GM19025 (cell line): ENCODE data around the gene LRRC7.

ENCODE experiments used
- ATAC-seq: cut with Tn5 transposase; IDR thresholded peaks from one replicate; pipeline ENCODE4 v1.9.1; 2021; ENCODE audit warnings: mild to moderate bottlenecking, low read depth, moderate library complexity; ENCODE audit not compliant: unreplicated experiment

Gene LRRC7

DNA sequence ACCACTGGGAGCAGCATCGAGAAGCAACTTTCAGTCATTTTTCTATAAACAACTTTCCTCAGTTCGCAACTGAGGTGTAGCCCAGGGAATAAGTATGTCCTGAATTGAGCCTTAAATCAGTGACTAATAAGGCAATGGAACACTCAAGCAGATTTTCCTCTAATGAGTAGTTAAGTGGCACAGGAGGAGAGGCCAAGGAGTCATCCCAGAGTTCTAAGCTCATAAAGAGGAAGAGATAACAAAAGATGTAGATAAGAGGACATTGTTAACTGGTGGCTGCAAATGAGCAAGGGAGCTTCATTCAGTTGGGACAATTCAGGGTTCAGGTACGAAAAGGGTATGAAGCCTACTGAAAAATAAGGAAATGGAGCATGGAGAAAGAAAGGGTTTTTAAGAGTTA, 573.2 kb downstream of the LRRC7 start:
- ATAC-seq = no peak

GRCh38 chr1:70142075-70142474, 574.4 kb downstream of the LRRC7 start:
- no peak for ATAC-seq

DNA sequence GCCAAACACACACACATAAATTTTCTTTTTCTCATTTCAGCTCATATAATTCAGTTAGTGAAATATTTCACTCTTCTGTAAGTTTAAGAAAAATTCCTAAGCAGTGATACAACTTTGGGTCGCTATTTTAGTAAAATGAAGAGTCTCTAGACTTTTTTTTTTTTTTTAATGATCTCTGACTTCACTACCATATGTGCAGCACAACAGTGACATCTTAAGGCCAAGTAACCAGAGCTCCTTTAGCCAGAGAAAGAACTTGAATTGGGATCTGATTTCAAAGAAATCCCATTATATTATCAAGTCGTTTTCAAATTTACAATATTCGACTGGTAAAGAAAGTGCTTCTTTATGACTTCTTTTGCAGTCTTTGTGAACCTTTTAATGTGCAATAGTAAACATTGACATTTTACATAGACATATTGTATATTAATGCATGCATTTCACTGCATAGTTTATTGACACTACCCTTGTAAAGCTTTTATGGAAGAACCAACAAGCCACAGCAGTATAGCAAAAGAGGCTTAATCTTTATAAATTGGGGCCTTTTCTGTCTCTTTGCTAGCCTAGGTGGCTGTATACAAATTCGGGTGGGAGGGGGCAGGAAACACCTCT, 575.4 kb downstream of the LRRC7 start:
- ATAC-seq = no peak

DNA sequence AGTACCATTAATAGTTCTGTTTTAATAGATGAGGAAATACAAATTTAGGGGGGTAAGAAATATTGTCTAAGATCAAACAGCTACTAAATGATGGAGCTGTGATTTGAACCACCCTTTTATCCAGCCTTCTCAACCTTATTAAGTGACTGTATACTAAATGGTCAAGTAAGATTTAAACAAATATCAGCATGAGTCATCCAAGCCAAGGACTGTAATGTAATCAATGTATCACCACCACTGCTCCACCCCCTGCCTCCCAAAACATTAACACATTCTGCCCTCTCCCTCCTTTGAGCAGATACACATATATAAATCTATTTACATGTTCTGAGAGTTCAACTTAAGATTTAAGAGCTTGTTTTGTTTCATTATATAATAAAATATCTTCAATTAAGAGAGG, 578.8 kb downstream of the LRRC7 start:
- ATAC-seq = no peak

- no peak for ATAC-seq
Observed at GRCh38 chr1:70150444-70150843, 582.7 kb downstream of the LRRC7 start.

GRCh38 chr1:70153739-70154138, 586.0 kb downstream of the LRRC7 start:
- no peak for ATAC-seq

- no peak for ATAC-seq
Observed at GRCh38 chr1:70156529-70157120, 588.9 kb downstream of the LRRC7 start.

DNA sequence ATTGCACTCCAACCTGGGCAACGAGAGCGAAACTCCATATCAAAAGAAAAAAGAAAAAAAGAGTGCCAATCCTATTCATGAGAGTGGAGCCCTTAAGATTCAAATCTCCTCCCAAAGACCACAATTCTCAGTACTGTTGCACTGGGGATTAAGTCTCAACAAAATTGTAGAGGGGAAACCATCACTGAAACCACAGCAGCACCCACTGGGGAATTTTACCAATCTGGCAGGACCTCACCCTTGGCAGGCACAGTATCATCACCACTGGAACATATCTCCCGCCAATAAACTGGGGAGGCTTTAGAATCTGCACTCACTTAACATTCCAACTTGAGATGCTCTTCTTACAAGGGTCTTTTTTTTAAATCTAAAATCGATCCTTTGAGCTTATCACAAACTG, 596.6 kb downstream of the LRRC7 start:
- ATAC-seq = no peak

- no peak for ATAC-seq
Observed at GRCh38 chr1:70168283-70168682, 600.6 kb downstream of the LRRC7 start.

DNA sequence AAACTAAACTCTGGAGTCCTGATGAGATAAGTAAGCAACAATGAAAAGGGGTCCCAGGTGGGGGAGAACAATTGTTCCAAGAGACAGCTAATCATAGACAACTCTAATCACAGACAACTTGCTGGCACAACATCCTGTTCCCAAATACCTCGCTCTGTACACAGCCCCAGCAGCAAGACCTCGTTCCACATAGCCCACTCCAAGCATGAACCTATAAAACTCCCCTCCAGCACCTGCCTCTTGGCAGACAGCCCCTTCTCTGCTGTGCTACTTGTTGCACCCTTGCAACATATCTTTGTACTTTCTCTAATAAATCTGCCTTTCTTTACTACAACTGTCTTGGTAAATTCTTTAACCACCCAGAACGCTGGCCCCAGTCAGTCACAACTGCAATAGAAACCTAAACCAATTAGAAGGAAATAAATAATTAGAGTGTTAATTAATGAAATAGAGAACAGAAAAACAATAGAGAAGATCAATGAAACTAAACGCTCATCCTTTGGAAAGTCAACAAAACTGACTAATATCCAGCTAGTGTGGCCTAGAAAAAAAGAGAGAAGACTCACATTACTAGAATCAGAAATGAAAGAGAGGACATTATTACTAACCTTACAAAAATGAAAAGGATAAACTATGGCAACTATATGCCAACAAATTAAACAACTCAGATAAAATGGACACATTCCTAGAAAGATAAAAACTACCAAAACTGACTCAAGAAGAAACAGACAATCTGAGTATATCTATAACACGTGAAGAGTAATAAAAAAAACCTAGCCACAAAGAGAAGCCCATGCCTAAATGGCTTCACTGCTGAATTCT, 601.5 kb downstream of the LRRC7 start:
- no peak for ATAC-seq

GRCh38 chr1:70171512-70171911, 603.8 kb downstream of the LRRC7 start:
- ATAC-seq = no peak
